IMR-90 (cell line): ENCODE data around the gene PRELID1. TPM values are rescaled to one million over a fixed set of nuclear protein-coding genes. Genes with fewer than 3 reads are reported as not detected.

Experiments
- ATAC-seq: fragments of 200-7000 bp; cut with Tn5 transposase; 2 replicates; pipeline ENCODE4 v1.9.1; 2020; ENCODE audit warnings: low read depth, mild to moderate bottlenecking, moderate library complexity
- BruUV-seq: library from RNA; stranded (reverse); fragments of 400-500 nt; replicated peaks from 2 replicates; lab custom pipeline; 2021; lab: Mats Ljungman, UMichigan
- CTCF ChIA-PET: fragments of 300-600 bp; formaldehyde crosslinking; extraction: SDS; loops from one replicate; lab custom pipeline; 2021; ENCODE audit warnings: antibody characterized with exemption; lab: Yijun Ruan, JAX
- POLR2A ChIA-PET: fragments of 300-600 bp; sonication (Branson Sonifier 250); formaldehyde crosslinking; loops from one replicate; lab custom pipeline; 2022; ENCODE audit warnings: antibody characterized with exemption; ENCODE audit not compliant: unreplicated experiment; lab: Charles Lee
- DNase-seq: peaks from one replicate; pipeline ENCODE4 v3.0.0; 2013
- H2AFZ ChIP-seq: replicated peaks from 2 replicates; pipeline ENCODE3; 2013; ENCODE audit warnings: low read length, mild to moderate bottlenecking; ENCODE audit not compliant: poor library complexity
- H2AK5ac ChIP-seq: 2 replicates; pipeline ENCODE4 v1.6.1; 2013; ENCODE audit warnings: low read depth, low read length, inconsistent platforms
- H2AK9ac ChIP-seq: replicated peaks from 2 replicates; pipeline ENCODE3; 2013; ENCODE audit warnings: mild to moderate bottlenecking, low read depth, low read length, moderate library complexity; ENCODE audit not compliant: poor library complexity
- H2BK120ac ChIP-seq: 2 replicates; pipeline ENCODE4 v1.6.1; 2013; ENCODE audit warnings: low read depth, low read length, inconsistent platforms
- H2BK15ac ChIP-seq: 3 replicates; pipeline ENCODE4 v1.6.1; 2013; ENCODE audit warnings: low read depth, low read length, inconsistent platforms
- H2BK20ac ChIP-seq: 2 replicates; pipeline ENCODE4 v1.6.1; 2013; ENCODE audit warnings: low read depth, mild to moderate bottlenecking, inconsistent platforms, low read length, moderate library complexity
- H2BK5ac ChIP-seq: 2 replicates; pipeline ENCODE4 v1.6.1; 2013; ENCODE audit warnings: mild to moderate bottlenecking, low read depth, low read length, inconsistent platforms; ENCODE audit not compliant: poor library complexity, severe bottlenecking
- H3K14ac ChIP-seq: replicated peaks from 2 replicates; pipeline ENCODE4 v1.6.1; 2013; ENCODE audit warnings: low read depth, low read length, inconsistent platforms
- H3K18ac ChIP-seq: 2 replicates; pipeline ENCODE4 v1.6.1; 2013; ENCODE audit warnings: low read depth, low read length, control low read depth
- H3K23ac ChIP-seq: 2 replicates; pipeline ENCODE4 v1.6.1; 2013; ENCODE audit warnings: low read depth, low read length, inconsistent platforms
- H3K27ac ChIP-seq: 2 replicates; pipeline ENCODE4 v1.5.1; 2013; ENCODE audit warnings: mild to moderate bottlenecking, control low read depth, low read length; ENCODE audit not compliant: insufficient read depth
- H3K27me3 ChIP-seq: 2 replicates; pipeline ENCODE4 v1.6.1; 2013; ENCODE audit warnings: low read length; ENCODE audit not compliant: control insufficient read depth, insufficient read depth
- H3K36me3 ChIP-seq: 2 replicates; pipeline ENCODE4 v1.6.1; 2013; ENCODE audit warnings: low read length, mixed read lengths; ENCODE audit not compliant: control insufficient read depth, insufficient read depth
- H3K4ac ChIP-seq: 2 replicates; pipeline ENCODE4 v1.6.1; 2013; ENCODE audit warnings: low read depth, low read length, inconsistent platforms
- H3K4me1 ChIP-seq: 2 replicates; pipeline ENCODE4 v1.6.1; 2013; ENCODE audit warnings: low read length, mixed read lengths; ENCODE audit not compliant: control insufficient read depth, insufficient read depth
- H3K4me2 ChIP-seq: 2 replicates; pipeline ENCODE4 v1.6.1; 2013; ENCODE audit warnings: low read depth, mild to moderate bottlenecking, control low read depth, low read length, moderate library complexity
- H3K4me3 ChIP-seq: 2 replicates; pipeline ENCODE4 v1.5.1; 2013; ENCODE audit warnings: low read depth, mild to moderate bottlenecking, control low read depth, low read length, moderate library complexity; ENCODE audit not compliant: insufficient read depth
- H3K56ac ChIP-seq: 2 replicates; pipeline ENCODE4 v1.6.1; 2013; ENCODE audit warnings: low read length, inconsistent platforms; ENCODE audit not compliant: insufficient read depth; ENCODE audit errors: extremely low read depth
- H3K79me1 ChIP-seq, 2 experiments: 2 replicates each; pipeline ENCODE4 v1.6.1; 2013; ENCODE audit warnings: low read length in 2 of 2, inconsistent platforms in 1 of 2, low read depth in 1 of 2
- H3K9ac ChIP-seq: 2 replicates; pipeline ENCODE4 v1.6.1; 2013; ENCODE audit warnings: low read depth, low read length, control low read depth
- H3K9me1 ChIP-seq: 2 replicates; pipeline ENCODE4 v1.6.1; 2013; ENCODE audit warnings: low read length, inconsistent platforms; ENCODE audit not compliant: insufficient read depth
- H3K9me3 ChIP-seq: 2 replicates; pipeline ENCODE4 v1.6.1; 2013; ENCODE audit warnings: low read length; ENCODE audit not compliant: control insufficient read depth, insufficient read depth
- H4K20me1 ChIP-seq: 2 replicates; pipeline ENCODE4 v1.6.1; 2013; ENCODE audit warnings: low read length, inconsistent platforms; ENCODE audit not compliant: insufficient read depth
- H4K5ac ChIP-seq: 2 replicates; pipeline ENCODE4 v1.6.1; 2013; ENCODE audit warnings: mild to moderate bottlenecking, low read depth, low read length, control low read depth
- H4K8ac ChIP-seq, 2 experiments: 2 replicates each; pipeline ENCODE4 v1.6.1; 2013; ENCODE audit warnings: low read depth in 2 of 2, low read length in 2 of 2, control low read depth in 1 of 2, inconsistent platforms in 1 of 2
- H4K91ac ChIP-seq: 2 replicates; pipeline ENCODE4 v1.6.1; 2013; ENCODE audit warnings: low read depth, low read length, inconsistent platforms; ENCODE audit not compliant: insufficient read depth
- BHLHE40 ChIP-seq: fragments of 150-350 bp; IDR thresholded peaks from 2 replicates; pipeline ENCODE4 v1.6.1; 2016; ENCODE audit warnings: mild to moderate bottlenecking, low read depth, low read length
- CEBPB ChIP-seq: IDR thresholded peaks from 2 replicates; pipeline ENCODE4 v1.6.1; 2012; ENCODE audit warnings: low read depth, low read length, improper control_type of control experiment
- CHD1 ChIP-seq: IDR thresholded peaks from 2 replicates; pipeline ENCODE4 v1.6.1; 2012; ENCODE audit warnings: low read depth, low read length, improper control_type of control experiment
- FOS ChIP-seq: fragments of 150-350 bp; IDR thresholded peaks from 2 replicates; pipeline ENCODE4 v1.6.1; 2016; ENCODE audit warnings: low read depth, low read length
- MAFK ChIP-seq: IDR thresholded peaks from 2 replicates; pipeline ENCODE4 v1.6.1; 2012; ENCODE audit warnings: low read depth, low read length, improper control_type of control experiment
- MAZ ChIP-seq: IDR thresholded peaks from 2 replicates; pipeline ENCODE4 v1.6.1; 2012; ENCODE audit warnings: low read depth, mild to moderate bottlenecking, low read length, improper control_type of control experiment, moderate library complexity, borderline replicate concordance
- MXI1 ChIP-seq: IDR thresholded peaks from 2 replicates; pipeline ENCODE4 v1.6.1; 2012; ENCODE audit warnings: low read depth, mild to moderate bottlenecking, low read length, moderate library complexity, borderline replicate concordance
- NFE2L2 ChIP-seq: fragments of 150-350 bp; IDR thresholded peaks from 2 replicates; pipeline ENCODE4 v1.6.1; 2016; ENCODE audit warnings: low read depth, mild to moderate bottlenecking, low read length
- POLR2A ChIP-seq: IDR thresholded peaks from 2 replicates; pipeline ENCODE4 v1.6.1; 2012; ENCODE audit warnings: mild to moderate bottlenecking, low read depth, low read length
- RAD21 ChIP-seq: IDR thresholded peaks from 2 replicates; pipeline ENCODE4 v1.6.1; 2012; ENCODE audit warnings: low read length, improper control_type of control experiment
- RCOR1 ChIP-seq: IDR thresholded peaks from 2 replicates; pipeline ENCODE4 v1.6.1; 2012; ENCODE audit warnings: mild to moderate bottlenecking, low read length, improper control_type of control experiment; ENCODE audit not compliant: insufficient replicate concordance
- RFX5 ChIP-seq: IDR thresholded peaks from 2 replicates; pipeline ENCODE4 v1.8.0; 2012; ENCODE audit warnings: low read depth, mild to moderate bottlenecking, low read length, moderate library complexity
- SMC3 ChIP-seq: fragments of 150-350 bp; IDR thresholded peaks from 2 replicates; pipeline ENCODE4 v1.6.1; 2016; ENCODE audit warnings: low read depth, mild to moderate bottlenecking, antibody characterized with exemption, low read length, moderate library complexity
- WGBS, 2 experiments: methylation state at CpG; one replicate each; pipeline versions ENCODE4 v1.1.5 to v1.1.7; 2013; ENCODE audit warnings: missing lambda C conversion rate in 2 of 2; ENCODE audit not compliant: insufficient read length in 1 of 2; ENCODE audit errors: extremely low coverage in 2 of 2; 5-methylcytosine and 5-hydroxymethylcytosine counted together
- dilution Hi-C: fragments of 300-500 bp; cut with HindIII; formaldehyde crosslinking; loops from one replicate; pipeline ENCODE4 v1.14.3; 2018; ENCODE audit warnings: low sequenced_read_pairs; ENCODE audit not compliant: unreplicated experiment
- in situ Hi-C: fragments of 300-500 bp; cut with MboI; formaldehyde crosslinking; loops from 3 replicates; pipeline ENCODE4 v1.14.3; 2019; ENCODE audit warnings: low sequenced_read_pairs, inconsistent platforms, mixed read lengths
- intact Hi-C: fragments of 100-400 bp; cut with micrococcal nuclease; formaldehyde crosslinking; loops from 2 replicates; pipeline ENCODE4 v1.10.0; 2022
- polyA plus RNA-seq, 3 experiments: library from polyadenylated mRNA; depleted of rRNA; stranded (reverse); fragments of >200 nt; gene quantifications; 2 replicates each; pipeline ENCODE4 v1.2.3, GENCODE V29; 2012; ENCODE audit warnings: low replicate concordance in 1 of 3
- total RNA-seq: library from RNA; depleted of rRNA; stranded (reverse); fragments of >200 nt; gene quantifications from 2 replicates; pipeline ENCODE4 v1.2.3, GENCODE V29; 2012
- TF ChIP-seq, protein P1 (sequence below): fragments of 150-350 bp; IDR thresholded peaks from 2 replicates; pipeline ENCODE4 v1.6.1; 2016; ENCODE audit warnings: low read depth, mild to moderate bottlenecking, low read length, moderate library complexity, borderline replicate concordance
- TF ChIP-seq, protein P2 (sequence below): conservative IDR thresholded peaks from 2 replicates; pipeline ENCODE4 v1.5.1; 2012; ENCODE audit warnings: mild to moderate bottlenecking, low read depth, low read length, improper control_type of control experiment
- TF ChIP-seq, protein P3 (sequence below): fragments of 150-350 bp; IDR thresholded peaks from 2 replicates; pipeline ENCODE4 v1.6.1; 2017; ENCODE audit warnings: mild to moderate bottlenecking, antibody characterized with exemption, low read length, low read depth

The PRELID1 gene
- total and polyA plus RNA-seq, 2 of the 4 experiments (the other 2 are of a cell fraction) = 116 to 239 TPM

DNA sequence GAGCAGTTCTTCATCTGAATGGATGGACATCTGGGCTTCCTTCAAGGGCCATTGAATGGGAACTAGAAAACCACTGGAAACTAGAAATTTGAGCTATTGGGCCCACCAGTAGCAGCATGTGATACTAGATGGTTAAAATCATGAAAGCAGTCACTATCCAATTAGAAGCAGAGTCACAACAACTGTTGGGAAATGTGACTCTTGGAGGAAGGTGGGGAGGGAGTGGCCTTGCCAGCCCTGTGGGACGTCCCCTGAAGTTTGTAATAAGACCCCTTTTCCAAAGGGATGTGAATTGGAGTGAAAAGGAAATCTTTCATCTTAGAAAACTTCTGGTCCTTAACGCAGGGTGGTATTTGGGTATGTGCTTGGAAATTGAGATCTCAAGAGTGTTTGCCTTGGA lies 5.7 kb upstream of the PRELID1 start:
- in situ Hi-C loops = no loop called here

More for the DNA sequence above, 5.7 kb upstream of the PRELID1 start:
- DNase-seq (no peak), ATAC-seq (no peak)
- H4K91ac ChIP-seq = no peak overlapping the region
- no peak overlapping the region for H2BK20ac ChIP-seq
- dilution Hi-C loops = no loop called here
- no peak overlapping the region for H2AK9ac ChIP-seq
- H2BK5ac ChIP-seq = no peak overlapping the region
- ChIA-PET POLR2A (no interaction called here), CTCF (interaction anchor here (1.4 to 2.6 kb wide), 2 partner anchors 12 to 13 kb away, joined by 3 to 8 read pairs; no protein-coding TSS in a partner anchor)
- H2BK120ac ChIP-seq = no peak overlapping the region
- H4K20me1 ChIP-seq = peaks cover 6% of the 10 kb centered on the region; the same call in 1 of the 2 replicates
- no TSS peak for BruUV-seq
- H3K9ac ChIP-seq = no peak overlapping the region
- H3K14ac ChIP-seq = no peak overlapping the region
- no peak overlapping the region for H3K56ac ChIP-seq
- no peak overlapping the region for H4K5ac ChIP-seq
- no peaks in the 10 kb centered on the region for H3K9me3 ChIP-seq
- no peak overlapping the region for H3K23ac ChIP-seq
- H2AFZ ChIP-seq = no peak overlapping the region
- no peak overlapping the region for H3K18ac ChIP-seq
- no peak overlapping the region for H3K4me3 ChIP-seq
- no peak overlapping the region for H3K27ac ChIP-seq
- H4K8ac ChIP-seq = no peak overlapping the region
- WGBS, 2 experiments = no CpG with 5 or more reads among the region's 2 CpGs
- H3K4me2 ChIP-seq = no peak overlapping the region
- peaks cover 4% of the 10 kb centered on the region; the same call in 1 of the 2 replicates for H3K9me1 ChIP-seq
- H3K36me3 ChIP-seq = peaks cover 47% of the 10 kb centered on the region
- H3K4me1 ChIP-seq = peaks cover 10% of the 10 kb centered on the region
- no peak overlapping the region for H3K4ac ChIP-seq
- H3K79me1 ChIP-seq = peaks cover 9 to 39% of the 10 kb centered on the region in 2 experiments
- H2AK5ac ChIP-seq = no peak overlapping the region
- H2BK15ac ChIP-seq = no peak overlapping the region
- TF ChIP-seq, protein P1, sequence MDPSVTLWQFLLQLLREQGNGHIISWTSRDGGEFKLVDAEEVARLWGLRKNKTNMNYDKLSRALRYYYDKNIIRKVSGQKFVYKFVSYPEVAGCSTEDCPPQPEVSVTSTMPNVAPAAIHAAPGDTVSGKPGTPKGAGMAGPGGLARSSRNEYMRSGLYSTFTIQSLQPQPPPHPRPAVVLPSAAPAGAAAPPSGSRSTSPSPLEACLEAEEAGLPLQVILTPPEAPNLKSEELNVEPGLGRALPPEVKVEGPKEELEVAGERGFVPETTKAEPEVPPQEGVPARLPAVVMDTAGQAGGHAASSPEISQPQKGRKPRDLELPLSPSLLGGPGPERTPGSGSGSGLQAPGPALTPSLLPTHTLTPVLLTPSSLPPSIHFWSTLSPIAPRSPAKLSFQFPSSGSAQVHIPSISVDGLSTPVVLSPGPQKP = no peak
- TF ChIP-seq CHD1 (no peak), SMC3 (no peak), NFE2L2 (no peak), MAFK (no peak), FOS (no peak), BHLHE40 (no peak), MAZ (no peak), CEBPB (no peak), RAD21 (no peak), MXI1 (no peak), POLR2A (no peak), RFX5 (no peak), RCOR1 (no peak)
- TF ChIP-seq, protein P2, sequence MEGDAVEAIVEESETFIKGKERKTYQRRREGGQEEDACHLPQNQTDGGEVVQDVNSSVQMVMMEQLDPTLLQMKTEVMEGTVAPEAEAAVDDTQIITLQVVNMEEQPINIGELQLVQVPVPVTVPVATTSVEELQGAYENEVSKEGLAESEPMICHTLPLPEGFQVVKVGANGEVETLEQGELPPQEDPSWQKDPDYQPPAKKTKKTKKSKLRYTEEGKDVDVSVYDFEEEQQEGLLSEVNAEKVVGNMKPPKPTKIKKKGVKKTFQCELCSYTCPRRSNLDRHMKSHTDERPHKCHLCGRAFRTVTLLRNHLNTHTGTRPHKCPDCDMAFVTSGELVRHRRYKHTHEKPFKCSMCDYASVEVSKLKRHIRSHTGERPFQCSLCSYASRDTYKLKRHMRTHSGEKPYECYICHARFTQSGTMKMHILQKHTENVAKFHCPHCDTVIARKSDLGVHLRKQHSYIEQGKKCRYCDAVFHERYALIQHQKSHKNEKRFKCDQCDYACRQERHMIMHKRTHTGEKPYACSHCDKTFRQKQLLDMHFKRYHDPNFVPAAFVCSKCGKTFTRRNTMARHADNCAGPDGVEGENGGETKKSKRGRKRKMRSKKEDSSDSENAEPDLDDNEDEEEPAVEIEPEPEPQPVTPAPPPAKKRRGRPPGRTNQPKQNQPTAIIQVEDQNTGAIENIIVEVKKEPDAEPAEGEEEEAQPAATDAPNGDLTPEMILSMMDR = no peak
- TF ChIP-seq, protein P3, sequence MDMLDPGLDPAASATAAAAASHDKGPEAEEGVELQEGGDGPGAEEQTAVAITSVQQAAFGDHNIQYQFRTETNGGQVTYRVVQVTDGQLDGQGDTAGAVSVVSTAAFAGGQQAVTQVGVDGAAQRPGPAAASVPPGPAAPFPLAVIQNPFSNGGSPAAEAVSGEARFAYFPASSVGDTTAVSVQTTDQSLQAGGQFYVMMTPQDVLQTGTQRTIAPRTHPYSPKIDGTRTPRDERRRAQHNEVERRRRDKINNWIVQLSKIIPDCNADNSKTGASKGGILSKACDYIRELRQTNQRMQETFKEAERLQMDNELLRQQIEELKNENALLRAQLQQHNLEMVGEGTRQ = no peak
- H3K27me3 ChIP-seq = no peaks in the 10 kb centered on the region
- intact Hi-C loops = no loop called here
